KBM-7 (cell line): Measurements from ENCODE around the gene LARGE1.

Source experiments
- DNase-seq: peaks from one replicate; pipeline ENCODE4 v3.0.0-alpha.2; 2015
- in situ Hi-C: fragments of 300-500 bp; cut with MboI; formaldehyde crosslinking; loops from 2 replicates; pipeline ENCODE4 v1.14.3; 2020; ENCODE audit warnings: low sequenced_read_pairs, low pct_unique_long_range_greater_than_20kb, mixed read lengths

Gene LARGE1

GRCh38 chr22:33656808-33657628 is 263.3 kb downstream of the LARGE1 start:
- DNase-seq, result no peak

GRCh38 chr22:33654173-33654895 is 265.9 kb downstream of the LARGE1 start:
- DNase-seq, result no peak
- in situ Hi-C loops, result no loop called here

More at GRCh38 chr22:33656808-33657628, 263.3 kb downstream of the LARGE1 start:
- in situ Hi-C loops, result no loop called here

GRCh38 chr22:33653532-33654063 is 266.7 kb downstream of the LARGE1 start:
- in situ Hi-C loops, result no loop called here
- no peak for DNase-seq

- no peak for DNase-seq
- in situ Hi-C loops, result no loop called here
These were observed 267.7 kb downstream of the LARGE1 start for GRCh38 chr22:33652615-33653014.

GRCh38 chr22:33650244-33650643 is 270.0 kb downstream of the LARGE1 start:
- in situ Hi-C loops, result no loop called here

GRCh38 chr22:33648478-33648877 is 271.8 kb downstream of the LARGE1 start:
- in situ Hi-C loops, result no loop called here
- no peak for DNase-seq

More at GRCh38 chr22:33650244-33650643, 270.0 kb downstream of the LARGE1 start:
- no peak for DNase-seq

GRCh38 chr22:33640900-33641299 is 279.4 kb downstream of the LARGE1 start:
- no peak for DNase-seq
- in situ Hi-C loops, result no loop called here

- in situ Hi-C loops, result no loop called here
- DNase-seq, result no peak
These were observed 280.6 kb downstream of the LARGE1 start for GRCh38 chr22:33639588-33640254.

- DNase-seq, result no peak
- in situ Hi-C loops, result no loop called here
These were observed 284.5 kb downstream of the LARGE1 start for GRCh38 chr22:33635766-33636165.

- in situ Hi-C loops, result no loop called here
- no peak for DNase-seq
These were observed 288.5 kb downstream of the LARGE1 start for GRCh38 chr22:33631777-33632176.

GRCh38 chr22:33625959-33626358 is 294.3 kb downstream of the LARGE1 start:
- DNase-seq, result no peak
- in situ Hi-C loops, result no loop called here

GRCh38 chr22:33620085-33620484 is 300.2 kb downstream of the LARGE1 start:
- no peak for DNase-seq
- in situ Hi-C loops, result no loop called here

- no peak for DNase-seq
- in situ Hi-C loops, result no loop called here
These were observed 313.8 kb downstream of the LARGE1 start for GRCh38 chr22:33606504-33606903.

- DNase-seq, result no peak
- in situ Hi-C loops, result no loop called here
These were observed 314.6 kb downstream of the LARGE1 start for GRCh38 chr22:33605666-33606065.

- no peak for DNase-seq
- in situ Hi-C loops, result no loop called here
These were observed 315.1 kb downstream of the LARGE1 start for GRCh38 chr22:33605221-33605620.

GRCh38 chr22:33601062-33601461 is 319.2 kb downstream of the LARGE1 start:
- in situ Hi-C loops, result no loop called here
- DNase-seq, result no peak

GRCh38 chr22:33600595-33600994 is 319.7 kb downstream of the LARGE1 start:
- DNase-seq, result no peak
- in situ Hi-C loops, result no loop called here

GRCh38 chr22:33600113-33600512 is 320.2 kb downstream of the LARGE1 start:
- DNase-seq, result no peak
- in situ Hi-C loops, result no loop called here

GRCh38 chr22:33599596-33599995 is 320.7 kb downstream of the LARGE1 start:
- in situ Hi-C loops, result no loop called here
- no peak for DNase-seq

GRCh38 chr22:33598821-33599220 is 321.5 kb downstream of the LARGE1 start:
- in situ Hi-C loops, result no loop called here
- no peak for DNase-seq
